ENCODE measurements around the gene CAMK2B.

DNA sequence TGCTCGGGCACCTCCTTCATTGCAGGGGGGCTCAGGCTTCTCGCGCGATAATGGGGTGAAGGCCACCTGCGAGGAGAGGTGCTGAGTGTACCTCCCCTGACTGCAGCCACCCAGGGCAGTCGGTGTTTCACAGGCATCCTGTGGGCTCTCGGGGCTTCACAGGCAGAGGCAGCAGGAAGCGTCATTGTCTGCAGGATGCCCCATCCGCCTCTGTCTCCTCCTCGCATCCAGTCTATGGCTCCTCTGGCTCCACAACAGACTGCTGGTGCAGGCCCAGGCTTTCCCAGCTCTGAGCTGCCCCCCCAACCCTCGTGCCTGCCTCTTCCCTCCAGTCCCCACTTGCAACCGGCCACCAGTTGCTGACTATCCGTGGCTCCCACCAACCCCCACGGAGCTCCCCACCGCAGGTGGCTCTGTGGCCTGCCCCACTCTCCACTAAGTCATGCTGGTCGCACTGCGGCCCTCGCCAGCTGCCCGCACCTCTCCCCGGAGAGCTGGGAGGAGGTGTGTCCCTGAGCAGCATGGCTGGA, 36.5 kb downstream of the CAMK2B start:
- TF ChIP-seq CTCF (IDR thresholded peaks at IDR 0.05; ENCODE audit: borderline replicate concordance, extremely low read depth, low read length, poor library complexity, severe bottlenecking) (no peak), EZH2 (IDR thresholded peaks at IDR 0.05; ENCODE audit: borderline replicate concordance, low read depth, low read length, severe bottlenecking) (no peak)
